SKM-1 (cell line): Measurements from ENCODE around the gene TSSK2.
"Not testable (repeated sequence)": the region's sequence is repeated elsewhere in the genome, so short reads cannot be mapped to it uniquely, and the experiment has no call there.

Experiments used
- DNase-seq: peaks from one replicate; lab custom pipeline; 2025; ENCODE audit not compliant: unreplicated experiment; lab: John Stamatoyannopoulos, UW

TSSK2 gene

DNA sequence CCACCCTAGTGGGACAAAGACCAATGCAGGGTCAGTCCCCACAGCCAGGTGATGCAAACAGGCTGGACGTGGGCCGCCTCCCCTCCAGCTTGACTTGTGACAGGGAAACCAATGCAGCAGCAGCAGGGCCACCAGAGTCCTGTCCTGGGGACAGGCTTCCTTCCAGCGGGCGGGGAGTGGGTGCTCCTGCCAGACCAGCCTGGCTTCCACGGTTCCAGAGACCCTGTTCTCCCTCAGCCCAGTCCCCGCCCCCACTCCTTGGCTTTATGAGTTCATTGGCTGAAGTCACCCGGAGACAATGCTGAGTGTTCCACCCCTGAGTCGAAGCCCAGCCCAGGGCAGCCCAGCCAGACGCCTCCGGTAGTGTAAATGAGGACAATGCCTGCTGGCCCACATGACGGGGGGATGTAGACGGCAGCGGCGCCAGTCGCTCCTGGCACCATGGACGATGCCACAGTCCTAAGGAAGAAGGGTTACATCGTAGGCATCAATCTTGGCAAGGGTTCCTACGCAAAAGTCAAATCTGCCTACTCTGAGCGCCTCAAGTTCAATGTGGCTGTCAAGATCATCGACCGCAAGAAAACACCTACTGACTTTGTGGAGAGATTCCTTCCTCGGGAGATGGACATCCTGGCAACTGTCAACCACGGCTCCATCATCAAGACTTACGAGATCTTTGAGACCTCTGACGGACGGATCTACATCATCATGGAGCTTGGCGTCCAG is at the start of gene TSSK2:
TSSK2 (plus strand) TSS at position 350 of the 726 bp plus-strand sequence; CDS start at position 442, 92 bp downstream.
- DNase-seq: no peak

GRCh38 chr22:19081351-19081750 is 49.8 kb upstream of the TSSK2 start:
- no peak for DNase-seq

GRCh38 chr22:19082101-19082500 is 49.0 kb upstream of the TSSK2 start:
- DNase-seq: no peak

GRCh38 chr22:19082793-19083192 is 48.3 kb upstream of the TSSK2 start:
- DNase-seq: no peak

DNA sequence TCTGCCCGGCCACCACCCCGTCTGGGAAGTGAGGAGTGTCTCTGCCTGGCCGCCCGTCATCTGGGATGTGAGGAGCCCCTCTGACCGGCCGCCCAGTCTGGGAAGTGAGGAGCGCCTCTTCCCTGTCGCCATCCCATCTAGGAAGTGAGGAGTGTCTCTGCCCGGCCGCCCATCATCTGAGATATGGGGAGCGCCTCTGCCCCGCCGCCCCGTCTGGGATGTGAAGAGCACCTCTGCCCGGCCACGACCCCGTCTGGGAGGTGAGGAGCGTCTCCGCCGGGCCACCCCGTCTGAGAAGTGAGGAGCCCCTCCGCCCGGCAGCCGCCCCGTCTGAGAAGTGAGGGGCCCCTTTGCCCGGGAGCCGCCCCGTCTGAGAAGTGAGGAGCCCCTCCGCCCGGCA is 47.0 kb upstream of the TSSK2 start:
- not testable (repeated sequence) for DNase-seq

DNA sequence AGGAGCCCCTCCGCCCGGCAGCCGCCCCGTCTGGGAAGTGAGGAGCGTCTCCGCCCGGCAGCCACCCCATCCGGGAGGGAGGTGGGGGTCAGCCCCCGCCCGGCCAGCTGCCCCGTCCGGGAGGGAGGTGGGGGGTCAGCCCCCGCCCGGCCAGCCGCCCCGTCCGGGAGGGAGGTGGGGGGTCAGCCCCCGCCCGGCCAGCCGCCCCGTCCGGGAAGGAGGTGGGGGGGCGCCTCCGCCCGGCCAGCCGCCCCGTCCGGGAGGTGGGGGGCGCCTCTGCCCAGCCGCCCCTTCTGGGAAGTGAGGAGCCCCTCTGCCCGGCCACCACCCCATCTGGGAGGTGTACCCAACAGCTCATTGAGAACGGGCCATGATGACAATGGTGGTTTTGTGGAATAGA is 46.5 kb upstream of the TSSK2 start:
- not testable (repeated sequence) for DNase-seq

- peak; percentile 23 for DNase-seq
These were observed 45.8 kb upstream of the TSSK2 start for GRCh38 chr22:19085233-19085718.

GRCh38 chr22:19086417-19086816 is 44.7 kb upstream of the TSSK2 start:
- DNase-seq: no peak

DNA sequence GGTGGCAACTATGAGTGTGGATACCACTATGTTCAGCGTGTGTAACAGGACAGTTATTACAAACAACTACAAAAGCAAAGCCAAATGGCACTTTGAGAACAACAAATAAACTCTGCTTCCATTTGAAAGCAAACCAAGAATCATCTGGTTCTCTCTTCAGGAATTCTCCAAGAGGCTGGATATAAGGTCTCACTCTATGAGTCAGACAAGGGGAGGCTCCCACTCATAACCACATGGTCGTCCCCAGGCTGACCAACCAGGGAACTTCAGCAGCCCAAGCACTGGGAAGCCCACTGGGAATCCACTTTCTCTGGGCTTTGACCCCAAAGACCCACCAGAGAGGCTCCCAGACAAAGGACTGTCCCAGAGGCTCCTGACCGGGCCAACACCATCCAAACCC is 44.2 kb upstream of the TSSK2 start:
- no peak for DNase-seq

DNA sequence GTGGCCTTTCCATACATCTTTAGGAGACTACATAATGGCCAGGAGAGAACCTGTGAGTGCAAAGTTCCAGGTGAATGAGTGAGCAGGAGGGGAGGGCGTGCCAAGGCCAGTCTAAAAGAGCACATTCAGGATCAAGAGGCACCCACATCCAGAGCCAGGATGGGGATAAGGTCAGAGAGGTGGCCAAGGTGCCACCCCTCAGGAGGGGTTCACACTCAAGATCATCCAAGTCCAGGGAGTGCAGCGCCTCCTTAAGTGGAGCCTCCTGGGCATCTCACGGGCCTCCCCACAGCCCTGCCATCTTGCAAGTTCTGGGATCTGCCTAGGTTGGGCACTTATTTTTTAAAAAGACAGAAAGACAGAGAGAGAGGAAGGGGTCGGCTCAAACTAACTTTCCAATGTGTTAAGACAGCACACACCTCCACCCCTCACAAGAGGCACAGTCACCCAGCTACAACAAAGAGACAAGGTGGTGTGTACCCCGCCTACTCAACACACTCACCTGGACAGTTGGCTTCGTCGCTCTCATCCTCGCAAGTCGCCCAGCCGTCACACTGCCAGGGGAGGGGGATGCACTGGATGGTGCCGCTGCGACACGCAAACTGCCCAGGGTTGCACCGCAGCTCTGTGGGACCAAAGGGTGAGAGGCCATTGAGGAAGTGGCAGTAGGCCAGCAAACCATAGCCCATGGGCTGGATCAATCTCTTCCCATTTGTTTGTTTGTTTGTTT is 42.1 kb upstream of the TSSK2 start:
- DNase-seq: no peak

GRCh38 chr22:19090183-19090582 is 40.9 kb upstream of the TSSK2 start:
- no peak for DNase-seq

DNA sequence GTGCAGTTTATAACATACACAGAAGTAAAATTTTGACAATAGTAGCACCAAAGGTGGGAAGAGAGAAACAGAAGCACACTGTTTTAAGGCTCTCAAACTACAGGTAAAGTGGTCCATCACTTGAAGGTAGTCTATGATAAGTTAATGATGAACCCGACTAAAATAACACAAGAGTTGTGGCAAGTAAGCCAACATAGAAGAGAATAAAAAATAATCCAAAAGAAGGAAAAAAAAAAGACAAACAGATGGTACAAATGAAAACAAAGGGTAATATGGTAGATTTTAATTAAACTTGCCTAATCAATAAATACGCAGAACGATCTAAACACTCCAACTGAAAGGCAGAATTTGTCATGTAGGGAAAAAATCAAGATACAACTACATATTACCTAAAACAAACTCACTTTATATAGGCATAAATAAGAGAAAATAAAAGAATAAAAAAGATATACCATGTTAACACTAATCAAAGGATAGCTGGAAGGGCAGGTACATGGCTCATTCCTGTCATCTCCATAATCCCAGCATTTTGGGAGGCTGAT is 40.5 kb upstream of the TSSK2 start:
- DNase-seq: no peak

DNA sequence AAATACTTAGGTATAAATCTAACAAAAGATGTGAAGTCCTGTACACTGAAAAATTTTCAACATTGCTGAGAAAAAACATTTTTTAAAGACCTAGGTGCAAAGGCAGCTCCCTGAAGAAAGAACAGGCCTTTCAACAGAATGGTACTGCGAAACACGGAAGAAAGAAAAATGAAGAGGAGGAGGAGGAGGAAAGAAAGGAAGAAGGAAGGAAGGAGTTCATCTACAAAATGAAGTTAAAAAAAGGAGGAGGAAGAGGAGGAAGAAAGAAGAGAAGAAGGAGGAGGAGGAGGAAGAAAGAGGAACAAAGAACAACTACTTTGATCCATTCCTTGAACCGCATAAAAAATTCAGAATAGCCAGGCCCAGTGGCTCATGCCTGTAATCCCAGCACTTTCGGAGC is 38.4 kb upstream of the TSSK2 start:
- no peak for DNase-seq

DNA sequence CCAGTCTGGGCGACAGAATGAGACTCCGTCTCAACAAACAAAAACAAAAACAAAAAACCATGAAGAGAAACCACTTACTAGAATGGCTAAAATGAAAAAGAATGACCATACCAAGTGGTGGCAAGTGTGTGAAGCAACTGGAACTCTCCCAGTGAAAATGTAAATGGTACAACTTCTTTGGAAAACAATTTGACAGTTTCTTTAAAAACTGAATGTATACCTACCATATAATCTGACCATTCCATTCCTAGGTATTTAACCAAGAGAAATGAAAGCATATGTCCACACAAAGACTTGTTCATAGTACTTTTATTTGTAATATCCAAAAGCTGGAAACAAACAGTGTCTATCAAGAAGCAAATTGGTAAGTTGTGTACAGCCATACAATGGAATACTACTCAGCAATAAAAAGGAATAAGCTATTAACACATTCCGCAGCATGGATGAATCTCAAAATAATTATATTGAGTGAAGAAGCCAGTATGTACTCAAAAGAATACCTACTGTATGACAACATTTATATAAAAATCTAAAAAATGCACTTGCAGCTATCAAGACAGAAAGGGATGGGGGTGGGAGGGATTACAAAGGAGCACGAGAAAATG is 36.6 kb upstream of the TSSK2 start:
- DNase-seq: no peak

DNA sequence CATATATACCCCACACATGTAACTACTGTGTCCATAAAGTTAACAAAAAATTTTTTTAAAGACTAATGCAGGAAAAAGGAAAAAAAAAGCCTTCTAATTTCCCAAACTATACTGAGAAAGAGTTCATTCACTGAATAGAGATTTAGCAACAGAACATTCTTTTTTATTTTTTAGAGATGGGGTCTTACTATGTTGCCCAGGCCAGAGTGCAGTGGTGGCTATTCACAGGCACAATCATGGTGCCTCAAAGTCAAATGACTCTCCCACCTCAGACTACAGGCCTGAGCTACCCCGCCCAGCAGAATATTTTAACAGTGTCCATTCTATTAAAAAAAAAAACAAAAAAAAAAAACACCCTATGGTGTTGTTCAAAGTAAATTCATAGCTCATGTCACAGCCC is 34.6 kb upstream of the TSSK2 start:
- DNase-seq: no peak

GRCh38 chr22:19097518-19097917 is 33.6 kb upstream of the TSSK2 start:
- no peak for DNase-seq

GRCh38 chr22:19098157-19098556 is 33.0 kb upstream of the TSSK2 start:
- DNase-seq: no peak

- DNase-seq: no peak
These were observed 27.0 kb upstream of the TSSK2 start for GRCh38 chr22:19103880-19104821.

- DNase-seq: no peak
These were observed 25.7 kb upstream of the TSSK2 start for GRCh38 chr22:19105456-19105855.
